BE2C (cell line): Measurements from ENCODE around the gene SYT7.

Experiments used
- DNase-seq: peaks from one replicate; pipeline ENCODE4 v3.0.0-alpha.2; 2020
- H3K27me3 ChIP-seq: fragments of 250-450 bp; sonication (Bioruptor Pico); 2 replicates; pipeline ENCODE4 v1.5.1; 2020; ENCODE audit warnings: mild to moderate bottlenecking
- H3K36me3 ChIP-seq: fragments of 250-450 bp; sonication (Bioruptor Pico); 2 replicates; pipeline ENCODE4 v1.5.1; 2020; ENCODE audit warnings: mild to moderate bottlenecking
- H3K4me1 ChIP-seq: fragments of 250-450 bp; sonication (Bioruptor Pico); 2 replicates; pipeline ENCODE4 v1.5.1; 2020
- H3K4me3 ChIP-seq: 2 replicates; pipeline ENCODE4 v1.5.1; 2011; ENCODE audit warnings: low read depth, low read length
- H3K9me3 ChIP-seq: fragments of 250-450 bp; sonication (Bioruptor Pico); 2 replicates; pipeline ENCODE4 v1.5.1; 2020
- CTCF ChIP-seq: IDR thresholded peaks from 2 replicates; pipeline ENCODE4 v1.5.1; 2012; ENCODE audit warnings: mild to moderate bottlenecking, low read depth, low read length

The SYT7 gene

DNA sequence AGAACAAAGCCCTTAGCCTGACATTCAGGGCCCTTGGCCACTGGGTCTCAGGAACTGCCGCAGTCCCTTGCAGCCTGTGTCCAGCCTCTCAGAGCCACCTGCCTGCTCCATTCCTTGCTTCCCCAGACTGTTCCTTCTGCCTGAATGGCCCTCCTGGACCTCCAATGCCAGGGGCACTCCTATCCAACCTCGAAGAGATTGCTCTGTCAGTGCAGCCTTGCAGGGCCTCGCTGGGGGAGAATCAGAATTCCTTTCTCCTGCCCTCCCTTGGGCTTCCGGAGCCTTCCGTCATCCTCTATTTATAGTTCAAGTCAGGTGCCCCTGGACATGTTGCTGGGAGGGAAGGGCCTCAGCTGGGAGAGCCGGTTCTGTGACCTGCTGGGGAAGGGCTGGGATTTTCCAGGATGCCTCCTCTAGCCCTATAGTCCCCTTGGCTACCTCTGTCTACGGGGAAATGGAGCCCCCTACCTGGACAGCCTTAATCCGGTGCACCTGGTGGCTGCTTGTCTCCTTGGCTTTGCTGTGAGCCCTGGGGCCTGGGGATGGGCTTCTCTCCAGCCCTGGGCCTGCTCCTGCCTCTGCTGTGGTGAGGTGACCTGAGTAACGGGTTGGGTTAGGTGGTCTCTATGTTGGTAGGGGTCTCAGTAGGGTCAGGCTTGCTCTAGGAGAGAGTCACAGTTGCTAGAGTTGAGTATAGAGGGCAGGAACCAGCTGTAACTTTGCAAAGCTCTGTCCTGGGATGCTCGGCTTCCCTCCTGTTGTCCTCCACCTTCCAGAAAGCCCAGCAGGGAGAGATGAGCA, 45.9 kb upstream of the SYT7 start:
- no peaks in the 10 kb centered on the region for H3K36me3 ChIP-seq
- no peak overlapping the region for H3K4me3 ChIP-seq
- H3K4me1 ChIP-seq, result no peaks in the 10 kb centered on the region
- no peak for DNase-seq
- H3K27me3 ChIP-seq, result no peaks in the 10 kb centered on the region
- no peaks in the 10 kb centered on the region for H3K9me3 ChIP-seq
- TF ChIP-seq CTCF, result no peak

DNA sequence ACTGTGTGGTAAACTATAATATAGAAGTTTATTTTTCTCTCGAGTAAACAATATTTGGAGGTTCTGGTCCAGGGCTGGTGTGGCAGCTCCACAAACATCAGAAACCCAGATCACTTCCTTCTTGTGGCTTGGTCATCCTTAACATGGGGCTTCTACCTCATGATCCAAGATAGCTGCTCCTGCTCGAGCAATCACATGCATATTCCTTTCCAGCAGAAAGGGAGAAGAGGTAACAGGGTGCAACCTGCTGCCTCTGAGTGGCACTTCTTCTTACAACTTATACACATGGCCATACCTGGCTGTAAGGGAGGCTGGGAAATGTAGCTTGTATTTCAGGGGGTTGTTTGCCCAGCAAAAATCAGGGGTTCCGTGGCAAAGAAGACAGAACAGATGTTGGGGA, 44.6 kb upstream of the SYT7 start:
- no peak for DNase-seq
- no peak overlapping the region for H3K4me3 ChIP-seq
- no peaks in the 10 kb centered on the region for H3K27me3 ChIP-seq
- TF ChIP-seq CTCF, result no peak
- H3K9me3 ChIP-seq, result no peaks in the 10 kb centered on the region
- H3K4me1 ChIP-seq, result no peaks in the 10 kb centered on the region
- no peaks in the 10 kb centered on the region for H3K36me3 ChIP-seq

DNA sequence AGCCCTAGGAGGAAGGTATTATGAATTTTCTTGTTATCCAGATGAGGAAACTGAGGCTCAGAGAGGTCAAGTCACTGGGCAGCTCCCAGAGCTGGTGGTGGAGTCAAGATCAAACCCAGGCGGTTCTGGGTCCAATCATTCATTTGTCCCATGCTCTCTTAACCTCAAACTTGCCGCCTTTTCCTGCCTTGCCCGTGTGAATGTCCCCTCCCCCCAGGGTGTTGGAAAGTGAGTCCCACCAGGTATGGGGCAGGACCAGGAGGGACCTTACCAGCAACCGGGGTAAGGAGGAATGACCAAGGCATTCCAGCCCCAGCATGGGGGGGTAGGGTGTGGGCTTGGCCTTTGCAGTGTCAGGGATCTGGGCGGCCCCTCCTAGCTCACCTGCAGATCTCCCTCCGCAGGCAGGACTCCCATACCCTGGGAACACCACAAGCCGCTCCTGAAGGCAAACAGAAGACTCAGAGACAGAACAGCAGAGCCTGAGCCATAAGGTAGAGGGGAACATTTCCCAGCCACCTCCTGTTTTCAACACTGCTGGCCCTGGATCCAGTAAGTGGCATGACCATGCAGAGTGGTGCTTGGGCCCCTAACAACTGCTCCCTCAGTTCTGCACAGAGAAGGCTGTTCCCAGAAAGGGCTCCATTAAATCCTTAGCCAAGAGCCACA, 41.2 kb upstream of the SYT7 start:
- no peaks in the 10 kb centered on the region for H3K36me3 ChIP-seq
- no peak for TF ChIP-seq CTCF
- no peaks in the 10 kb centered on the region for H3K27me3 ChIP-seq
- no peak for DNase-seq
- H3K4me3 ChIP-seq, result no peak overlapping the region
- H3K4me1 ChIP-seq, result no peaks in the 10 kb centered on the region
- no peaks in the 10 kb centered on the region for H3K9me3 ChIP-seq

GRCh38 chr11:61619471-61620226, 38.8 kb upstream of the SYT7 start:
- Histone ChIP-seq H3K27me3 (no peaks in the 10 kb centered on the region), H3K4me3 (no peak overlapping the region), H3K9me3 (no peaks in the 10 kb centered on the region), H3K4me1 (no peaks in the 10 kb centered on the region), H3K36me3 (no peaks in the 10 kb centered on the region)
- no peak for DNase-seq
- TF ChIP-seq CTCF, result no peak

GRCh38 chr11:61618978-61619377, 38.1 kb upstream of the SYT7 start:
- no peak for DNase-seq
- no peak overlapping the region for H3K4me3 ChIP-seq
- H3K36me3 ChIP-seq, result no peaks in the 10 kb centered on the region
- no peaks in the 10 kb centered on the region for H3K27me3 ChIP-seq
- TF ChIP-seq CTCF, result no peak
- H3K9me3 ChIP-seq, result no peaks in the 10 kb centered on the region
- H3K4me1 ChIP-seq, result no peaks in the 10 kb centered on the region
